GM12865 (cell line): ENCODE results near the gene FAM217B.

Experiments used
- DNase-seq: peaks from one replicate; pipeline ENCODE4 v3.0.0; 2010; ENCODE audit warnings: low read depth
- H3K4me3 ChIP-seq: 2 replicates; pipeline ENCODE4 v1.5.1; 2011; ENCODE audit warnings: mild to moderate bottlenecking, low read depth, low read length, control low read depth
- TF ChIP-seq, protein P1 (sequence below): IDR thresholded peaks from 2 replicates; pipeline ENCODE4 v1.5.1; 2011; ENCODE audit warnings: low read length, control low read depth, low read depth, inconsistent platforms; ENCODE audit not compliant: insufficient read depth; ENCODE audit errors: missing control alignments

Gene FAM217B

DNA sequence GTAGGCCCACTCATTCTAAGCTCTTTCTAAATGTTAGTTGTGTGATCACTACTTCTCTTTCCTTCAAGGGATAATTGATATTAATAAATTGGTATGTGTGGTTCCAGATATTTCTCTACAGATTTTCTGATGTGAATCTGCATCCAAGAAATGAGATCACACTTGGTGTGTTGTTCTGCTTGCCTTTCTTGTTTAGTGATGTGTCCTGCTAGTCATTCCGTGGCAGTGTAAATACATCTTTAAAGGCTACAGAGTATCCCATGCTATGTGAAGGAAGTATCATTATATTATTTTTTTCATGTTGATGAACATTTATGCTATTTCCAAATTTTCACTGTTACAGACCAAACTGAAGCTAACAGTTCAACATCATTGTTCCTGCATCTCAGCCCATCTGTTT lies 31.2 kb downstream of the FAM217B start:
- TF ChIP-seq, protein P1, sequence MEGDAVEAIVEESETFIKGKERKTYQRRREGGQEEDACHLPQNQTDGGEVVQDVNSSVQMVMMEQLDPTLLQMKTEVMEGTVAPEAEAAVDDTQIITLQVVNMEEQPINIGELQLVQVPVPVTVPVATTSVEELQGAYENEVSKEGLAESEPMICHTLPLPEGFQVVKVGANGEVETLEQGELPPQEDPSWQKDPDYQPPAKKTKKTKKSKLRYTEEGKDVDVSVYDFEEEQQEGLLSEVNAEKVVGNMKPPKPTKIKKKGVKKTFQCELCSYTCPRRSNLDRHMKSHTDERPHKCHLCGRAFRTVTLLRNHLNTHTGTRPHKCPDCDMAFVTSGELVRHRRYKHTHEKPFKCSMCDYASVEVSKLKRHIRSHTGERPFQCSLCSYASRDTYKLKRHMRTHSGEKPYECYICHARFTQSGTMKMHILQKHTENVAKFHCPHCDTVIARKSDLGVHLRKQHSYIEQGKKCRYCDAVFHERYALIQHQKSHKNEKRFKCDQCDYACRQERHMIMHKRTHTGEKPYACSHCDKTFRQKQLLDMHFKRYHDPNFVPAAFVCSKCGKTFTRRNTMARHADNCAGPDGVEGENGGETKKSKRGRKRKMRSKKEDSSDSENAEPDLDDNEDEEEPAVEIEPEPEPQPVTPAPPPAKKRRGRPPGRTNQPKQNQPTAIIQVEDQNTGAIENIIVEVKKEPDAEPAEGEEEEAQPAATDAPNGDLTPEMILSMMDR: no peak
- H3K4me3 ChIP-seq: no peak overlapping the region
- no peak for DNase-seq

DNA sequence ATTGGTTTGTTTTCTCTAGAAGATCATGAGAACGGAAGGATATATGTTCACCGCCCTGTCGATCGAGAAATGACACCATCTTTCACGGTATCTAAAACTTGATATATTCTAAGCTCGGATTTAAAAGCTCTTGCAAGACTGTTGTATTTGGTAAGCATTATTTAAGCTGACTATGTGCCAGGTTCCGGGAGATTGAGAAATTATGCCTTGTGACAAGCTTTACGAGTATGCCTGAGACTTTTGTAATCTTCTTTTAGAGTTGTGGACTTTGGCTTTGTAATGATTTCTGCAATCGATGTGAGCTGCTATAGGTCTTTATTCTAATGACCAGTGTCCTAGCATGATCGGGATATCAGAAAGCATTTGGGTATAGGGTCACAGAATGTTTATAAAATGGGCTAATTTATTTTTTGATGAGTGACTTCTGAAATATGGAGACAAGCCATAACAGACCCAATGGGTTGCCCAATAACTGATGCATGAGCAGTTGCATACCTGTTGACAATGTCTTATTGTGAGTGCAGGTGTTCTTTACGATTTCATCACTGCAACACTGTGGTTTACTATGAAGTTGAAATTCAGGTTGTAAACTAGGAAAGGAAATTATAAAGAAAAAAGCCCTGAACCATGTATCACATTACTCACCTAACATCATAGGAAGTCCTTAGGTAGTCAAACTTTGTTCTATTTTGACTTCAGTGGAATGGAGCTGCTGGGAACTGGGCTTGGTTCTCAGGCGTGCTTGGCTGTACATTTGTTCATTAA lies 32.0 kb downstream of the FAM217B start:
- TF ChIP-seq, protein P1: no peak
- no peak overlapping the region for H3K4me3 ChIP-seq
- DNase-seq: no peak

GRCh38 chr20:59976156-59976782 lies 36.1 kb downstream of the FAM217B start:
- DNase-seq: no peak
- TF ChIP-seq, protein P1: no peak
- H3K4me3 ChIP-seq: no peak overlapping the region

- TF ChIP-seq, protein P1: no peak
- no peak overlapping the region for H3K4me3 ChIP-seq
- DNase-seq: no peak
Measured at GRCh38 chr20:59977086-59977485, 36.9 kb downstream of the FAM217B start.

DNA sequence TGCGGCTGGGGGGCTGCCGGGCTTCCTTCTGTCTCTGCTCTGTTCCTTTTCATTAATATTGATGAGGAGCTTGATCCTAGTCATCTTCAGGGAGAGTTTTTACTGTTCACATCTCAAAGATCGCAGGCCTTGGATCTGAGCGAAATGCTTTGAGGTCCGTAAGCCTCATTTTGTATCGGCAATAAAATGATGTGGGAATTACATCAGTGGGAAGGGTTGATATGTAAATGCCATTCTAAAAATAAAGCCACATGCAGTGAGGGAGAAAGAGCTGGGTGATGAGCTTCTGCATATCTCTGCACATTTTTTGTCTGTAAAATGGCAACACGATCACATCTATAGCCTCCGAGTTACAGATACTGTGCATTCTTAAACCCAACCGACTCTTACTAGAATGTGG lies 42.9 kb downstream of the FAM217B start:
- H3K4me3 ChIP-seq: no peak overlapping the region
- DNase-seq: no peak
- TF ChIP-seq, protein P1: no peak

DNA sequence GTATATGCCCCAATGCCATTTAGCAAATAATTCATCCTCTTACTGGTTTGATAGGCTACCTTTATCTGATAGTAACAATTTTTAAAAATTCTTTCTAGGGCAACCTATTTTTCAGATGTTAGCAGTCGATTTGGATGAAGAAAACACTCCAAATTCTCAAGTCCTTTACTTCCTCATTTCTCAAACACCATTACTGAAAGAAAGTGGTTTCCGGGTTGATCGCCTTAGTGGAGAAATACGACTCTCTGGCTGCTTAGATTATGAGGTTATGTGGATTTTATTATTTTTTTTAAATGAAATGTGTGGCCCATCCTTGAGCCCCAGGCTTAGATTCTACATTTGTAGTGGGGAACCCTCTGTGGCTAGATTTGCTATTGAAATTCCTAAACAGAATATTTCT lies 44.4 kb downstream of the FAM217B start:
- TF ChIP-seq, protein P1: no peak
- DNase-seq: no peak
- H3K4me3 ChIP-seq: no peak overlapping the region
